ENCODE data around the gene DRC3.

The DRC3 gene

GRCh38 chr17:17970699-17971430, 1.8 kb upstream of the DRC3 start:
- no peak for DNase-seq

GRCh38 chr17:17971431-17972125, 1.1 kb upstream of the DRC3 start:
- DNase-seq, result no peak

GRCh38 chr17:17972952-17973254, 241 bp downstream of the DRC3 start:
- no peak for DNase-seq

- no peak for DNase-seq
Observed at GRCh38 chr17:17975436-17975835, 2.8 kb downstream of the DRC3 start.

GRCh38 chr17:17976931-17977570, 4.4 kb downstream of the DRC3 start:
- DNase-seq, result no peak

- no peak for DNase-seq
Observed at GRCh38 chr17:17978481-17979424, 6.1 kb downstream of the DRC3 start.

GRCh38 chr17:17979778-17980177, 7.1 kb downstream of the DRC3 start:
- DNase-seq, result no peak

- no peak for DNase-seq
Observed at GRCh38 chr17:17981330-17981729, 8.7 kb downstream of the DRC3 start.

GRCh38 chr17:17982801-17983200, 10.1 kb downstream of the DRC3 start:
- DNase-seq, result no peak

GRCh38 chr17:17983376-17983775, 10.7 kb downstream of the DRC3 start:
- no peak for DNase-seq

GRCh38 chr17:17983776-17984175, 11.1 kb downstream of the DRC3 start:
- DNase-seq, result no peak

- no peak for DNase-seq
Observed at GRCh38 chr17:17985153-17985552, 12.5 kb downstream of the DRC3 start.

- no peak for DNase-seq
Observed at GRCh38 chr17:17985555-17985954, 12.9 kb downstream of the DRC3 start.

GRCh38 chr17:17987187-17987896, 14.7 kb downstream of the DRC3 start:
- DNase-seq, result no peak

- DNase-seq, result no peak
Observed at GRCh38 chr17:17987901-17988300, 15.2 kb downstream of the DRC3 start.

GRCh38 chr17:17988427-17988945, 15.8 kb downstream of the DRC3 start:
- no peak for DNase-seq

GRCh38 chr17:17989081-17989480, 16.4 kb downstream of the DRC3 start:
- no peak for DNase-seq

GRCh38 chr17:17989618-17990017, 17.0 kb downstream of the DRC3 start:
- no peak for DNase-seq

GRCh38 chr17:17990282-17990681, 17.6 kb downstream of the DRC3 start:
- no peak for DNase-seq

- no peak for DNase-seq
Observed at GRCh38 chr17:17993366-17993765, 20.7 kb downstream of the DRC3 start.

GRCh38 chr17:17993852-17994251, 21.2 kb downstream of the DRC3 start:
- no peak for DNase-seq
